Muscle layer of colon (tissue), 2 donors: ENCODE results near the gene ADGRA3.

Experiments
- H3K27ac ChIP-seq: one replicate; pipeline ENCODE4 v1.7.0; 2013; ENCODE audit warnings: low read depth, mild to moderate bottlenecking, low read length, moderate library complexity
- H3K27me3 ChIP-seq, 2 donors: one replicate each; pipeline ENCODE4 v1.7.0; 2013; ENCODE audit warnings: low read length in 2 of 2, mild to moderate bottlenecking in 2 of 2; ENCODE audit not compliant: insufficient read depth in 2 of 2, control insufficient read depth in 1 of 2
- H3K36me3 ChIP-seq: one replicate; pipeline ENCODE4 v1.7.0; 2013; ENCODE audit warnings: mild to moderate bottlenecking, low read length; ENCODE audit not compliant: insufficient read depth
- H3K4me1 ChIP-seq: one replicate; pipeline ENCODE4 v1.7.0; 2013; ENCODE audit warnings: mild to moderate bottlenecking, low read length; ENCODE audit not compliant: insufficient read depth
- H3K4me3 ChIP-seq, 2 donors: one replicate each; pipeline ENCODE4 v1.7.0; 2013; ENCODE audit warnings: low read length in 2 of 2, low read depth in 1 of 2, mild to moderate bottlenecking in 1 of 2, moderate library complexity in 1 of 2
- H3K9ac ChIP-seq: one replicate; pipeline ENCODE4 v1.7.0; 2013; ENCODE audit warnings: low read length
- H3K9me3 ChIP-seq: one replicate; pipeline ENCODE4 v1.7.0; 2013; ENCODE audit warnings: mild to moderate bottlenecking, low read length
- donor health status: abdominal sarcoma.
- donor health status: Adenocarcinoma of cecum.

ADGRA3 gene

DNA sequence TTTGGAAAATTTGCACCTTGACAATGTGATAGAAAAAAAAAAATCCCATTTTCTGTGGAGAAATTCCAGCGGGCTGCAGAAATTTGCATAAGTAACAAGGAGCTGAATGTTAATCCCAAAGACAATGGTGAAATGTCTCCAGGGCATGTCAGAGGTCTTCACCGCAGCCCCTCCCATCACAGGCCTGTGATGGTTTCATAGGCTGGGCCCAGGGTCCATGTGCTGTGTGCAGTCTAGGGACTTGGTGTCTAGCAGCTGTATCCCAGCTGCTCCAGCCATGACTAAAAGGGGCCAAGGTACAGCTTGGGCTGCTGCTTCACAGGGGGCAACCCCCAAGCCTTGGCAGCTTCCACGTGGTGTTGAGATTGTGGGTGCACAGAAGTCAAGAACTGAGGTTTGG lies 85.2 kb downstream of the ADGRA3 start:
- Histone ChIP-seq H3K9me3 (no peaks in the 10 kb centered on the region), H3K27me3 (no peaks in the 10 kb centered on the region), H3K36me3 (peaks cover 5% of the 10 kb centered on the region), H3K27ac (no peak overlapping the region), H3K4me1 (no peaks in the 10 kb centered on the region), H3K4me3 (no peak overlapping the region), H3K9ac (no peak overlapping the region)

DNA sequence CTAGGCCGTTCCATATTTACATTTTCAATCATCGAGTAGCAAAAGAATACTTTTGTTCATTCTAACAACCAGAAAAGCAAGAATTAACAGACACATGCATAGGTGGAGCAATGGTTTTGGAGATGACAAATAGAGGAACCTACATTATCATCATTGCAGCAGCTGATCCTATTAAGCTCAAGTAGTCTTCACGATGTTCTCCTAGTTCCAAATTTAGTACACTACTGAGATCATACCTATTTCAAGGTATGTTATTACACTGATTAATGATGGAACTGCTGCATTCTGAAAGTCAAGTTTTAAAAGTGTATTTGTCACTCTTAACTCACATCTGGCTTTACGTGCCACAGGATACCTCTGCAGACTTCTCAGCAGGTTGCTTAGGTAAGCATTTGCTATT lies 87.4 kb downstream of the ADGRA3 start:
- peaks cover 5% of the 10 kb centered on the region for H3K36me3 ChIP-seq
- H3K4me1 ChIP-seq = no peaks in the 10 kb centered on the region
- H3K9ac ChIP-seq = no peak overlapping the region
- no peaks in the 10 kb centered on the region for H3K27me3 ChIP-seq
- no peak overlapping the region for H3K27ac ChIP-seq
- H3K9me3 ChIP-seq = no peaks in the 10 kb centered on the region
- no peak overlapping the region for H3K4me3 ChIP-seq

DNA sequence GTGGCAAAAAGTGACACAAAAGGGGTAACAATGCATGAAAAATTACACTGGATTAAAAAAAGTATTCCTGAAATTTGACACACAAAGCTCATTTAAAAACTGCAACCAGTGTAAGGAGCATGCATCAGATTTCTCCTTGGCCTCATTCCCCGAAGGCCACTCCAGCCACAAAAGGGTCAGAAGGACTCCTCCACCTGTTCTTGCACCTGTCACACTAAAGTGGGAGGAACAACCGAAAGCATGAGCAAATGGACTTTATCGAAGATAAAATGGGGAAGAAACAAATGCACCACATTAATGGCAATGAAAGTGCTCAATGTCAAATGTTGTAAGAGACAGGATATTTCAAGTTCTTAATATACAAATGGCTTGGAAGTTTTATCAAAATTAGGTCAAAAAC lies 88.2 kb downstream of the ADGRA3 start:
- Histone ChIP-seq H3K27me3 (no peaks in the 10 kb centered on the region), H3K9me3 (no peaks in the 10 kb centered on the region), H3K36me3 (peaks cover 5% of the 10 kb centered on the region), H3K9ac (no peak overlapping the region), H3K4me3 (no peak overlapping the region), H3K27ac (no peak overlapping the region), H3K4me1 (no peaks in the 10 kb centered on the region)

DNA sequence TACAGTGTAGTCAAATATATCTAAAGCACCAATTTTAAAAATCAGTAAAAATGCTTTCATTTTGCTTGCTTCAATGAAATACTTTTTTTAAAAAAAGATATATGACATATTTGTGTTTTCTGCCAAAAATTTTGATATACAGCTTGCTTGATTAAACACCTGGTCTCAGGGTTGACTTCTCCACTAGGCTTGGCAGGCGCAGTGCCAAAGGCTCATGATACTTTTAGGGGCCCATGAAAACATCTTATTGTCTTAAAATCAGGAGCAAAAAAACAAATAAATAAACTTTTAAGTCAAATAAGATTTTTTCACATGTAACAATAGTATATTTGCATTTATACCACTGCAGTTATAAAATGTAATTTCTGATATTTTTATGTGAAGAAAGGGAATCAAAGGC lies 95.6 kb downstream of the ADGRA3 start:
- no peak overlapping the region for H3K4me3 ChIP-seq
- no peaks in the 10 kb centered on the region for H3K27me3 ChIP-seq
- H3K9me3 ChIP-seq = no peaks in the 10 kb centered on the region
- H3K9ac ChIP-seq = no peak overlapping the region
- H3K36me3 ChIP-seq = peaks cover 8% of the 10 kb centered on the region
- H3K4me1 ChIP-seq = no peaks in the 10 kb centered on the region
- H3K27ac ChIP-seq = no peak overlapping the region

DNA sequence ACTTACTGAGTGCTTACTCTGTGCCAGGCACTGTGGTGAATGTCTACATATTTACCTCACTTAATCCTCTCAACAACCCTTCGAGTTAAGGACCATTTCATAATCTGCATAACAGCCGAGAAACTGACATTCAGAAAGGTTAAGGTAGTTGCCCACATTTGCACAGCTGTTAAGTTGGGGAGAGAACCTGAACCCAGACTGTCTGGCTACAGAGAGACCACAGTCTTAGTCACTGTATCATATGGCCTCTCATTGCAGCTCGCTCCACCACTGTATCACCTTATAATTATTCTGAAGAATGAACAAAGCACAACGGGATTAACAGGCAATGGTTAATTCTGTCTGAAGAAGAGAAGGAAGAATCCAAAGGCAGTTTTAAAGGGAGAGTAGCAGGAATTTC lies 98.5 kb downstream of the ADGRA3 start:
- Histone ChIP-seq H3K4me1 (no peaks in the 10 kb centered on the region), H3K27ac (no peak overlapping the region), H3K4me3 (no peak overlapping the region), H3K36me3 (peaks cover 12% of the 10 kb centered on the region), H3K27me3 (no peaks in the 10 kb centered on the region), H3K9me3 (no peaks in the 10 kb centered on the region), H3K9ac (no peak overlapping the region)

DNA sequence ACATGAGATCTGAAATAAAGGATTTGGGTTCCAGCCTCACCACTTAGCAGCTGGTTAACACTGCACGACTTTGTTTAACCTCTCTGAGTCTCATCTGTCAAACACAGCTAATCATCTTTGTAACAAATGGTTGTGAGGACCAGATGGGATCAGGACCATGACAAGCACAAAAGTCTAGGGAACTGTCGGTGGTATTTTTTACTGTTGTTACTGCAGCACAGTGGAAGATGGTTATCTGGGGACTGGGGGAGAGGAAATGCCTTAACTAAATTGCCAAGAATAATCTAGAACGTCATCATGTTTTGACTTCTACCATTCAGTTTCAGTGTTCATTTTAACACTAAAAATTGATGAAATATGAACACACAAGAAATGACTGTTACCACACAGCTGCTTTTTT lies 99.5 kb downstream of the ADGRA3 start:
- no peak overlapping the region for H3K27ac ChIP-seq
- no peaks in the 10 kb centered on the region for H3K9me3 ChIP-seq
- H3K9ac ChIP-seq = no peak overlapping the region
- no peak overlapping the region for H3K4me3 ChIP-seq
- no peaks in the 10 kb centered on the region for H3K4me1 ChIP-seq
- no peaks in the 10 kb centered on the region for H3K27me3 ChIP-seq
- peaks cover 12% of the 10 kb centered on the region for H3K36me3 ChIP-seq

DNA sequence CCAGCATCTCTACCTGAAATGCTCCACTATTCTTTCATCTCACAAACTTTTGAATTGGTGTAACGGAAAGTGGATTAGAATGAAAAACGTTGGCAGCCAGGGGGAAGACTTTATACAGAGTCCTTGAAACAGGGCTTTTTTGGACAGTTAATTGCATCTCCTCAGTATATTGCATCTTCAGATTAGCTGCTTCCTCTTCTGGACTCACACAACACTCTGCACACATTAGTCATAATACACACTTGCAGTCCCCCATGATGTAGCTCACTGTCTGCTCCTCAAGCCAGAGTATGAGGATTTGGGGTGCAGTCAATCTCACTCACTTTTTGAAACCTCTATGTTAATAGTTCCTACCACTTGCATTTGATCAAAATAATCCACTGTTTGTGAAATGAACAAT lies 101.0 kb downstream of the ADGRA3 start:
- no peak overlapping the region for H3K9ac ChIP-seq

DNA sequence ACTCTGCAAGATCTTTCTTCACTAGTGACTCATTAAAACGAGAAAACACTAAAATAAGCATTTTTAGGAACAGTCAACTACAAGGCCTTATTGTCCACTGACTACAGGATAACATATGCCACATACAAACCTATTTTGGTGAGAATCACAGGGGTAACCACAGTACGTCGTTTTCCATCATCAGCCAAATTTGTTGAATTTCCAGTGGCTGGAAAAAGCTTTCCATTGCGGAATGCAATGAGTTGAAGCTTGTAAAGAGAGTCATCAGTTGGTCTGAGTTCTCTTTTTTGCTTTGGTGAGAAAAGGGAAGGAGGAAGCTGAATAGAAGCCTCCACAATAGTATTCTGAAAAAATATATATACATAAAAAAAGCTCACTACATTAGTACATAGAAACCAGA lies 102.4 kb downstream of the ADGRA3 start:
- H3K4me1 ChIP-seq = no peaks in the 10 kb centered on the region
- H3K9me3 ChIP-seq = no peaks in the 10 kb centered on the region
- no peak overlapping the region for H3K27ac ChIP-seq
- no peaks in the 10 kb centered on the region for H3K27me3 ChIP-seq
- H3K36me3 ChIP-seq = peaks cover 9% of the 10 kb centered on the region
- no peak overlapping the region for H3K4me3 ChIP-seq
- H3K9ac ChIP-seq = no peak overlapping the region

More for the DNA sequence above, 101.0 kb downstream of the ADGRA3 start:
- no peak overlapping the region for H3K4me3 ChIP-seq
- H3K9me3 ChIP-seq = no peaks in the 10 kb centered on the region
- H3K27me3 ChIP-seq = no peaks in the 10 kb centered on the region
- H3K27ac ChIP-seq = no peak overlapping the region
- no peaks in the 10 kb centered on the region for H3K4me1 ChIP-seq
- H3K36me3 ChIP-seq = peaks cover 12% of the 10 kb centered on the region

DNA sequence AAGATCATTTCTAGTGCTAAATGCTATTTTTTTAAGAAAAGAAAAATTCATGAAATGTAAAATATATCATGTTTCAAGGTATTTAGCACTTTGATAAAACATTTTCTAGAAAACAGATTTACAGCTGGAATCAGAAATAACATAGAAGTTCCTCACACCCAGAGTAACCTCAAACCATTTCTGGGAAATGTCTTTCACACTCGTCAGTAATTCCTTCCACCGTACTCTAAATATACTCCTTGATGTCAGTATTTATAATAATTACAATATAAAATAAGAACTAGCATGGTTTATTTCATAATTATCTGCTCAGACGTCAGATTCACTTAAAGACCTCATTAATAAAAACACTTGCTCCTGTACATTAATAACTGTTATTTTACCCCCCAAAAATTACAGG lies 103.9 kb downstream of the ADGRA3 start:
- Histone ChIP-seq H3K27ac (no peak overlapping the region), H3K9me3 (no peaks in the 10 kb centered on the region), H3K36me3 (peaks cover 4% of the 10 kb centered on the region), H3K9ac (no peak overlapping the region), H3K4me1 (no peaks in the 10 kb centered on the region), H3K4me3 (no peak overlapping the region), H3K27me3 (no peaks in the 10 kb centered on the region)

DNA sequence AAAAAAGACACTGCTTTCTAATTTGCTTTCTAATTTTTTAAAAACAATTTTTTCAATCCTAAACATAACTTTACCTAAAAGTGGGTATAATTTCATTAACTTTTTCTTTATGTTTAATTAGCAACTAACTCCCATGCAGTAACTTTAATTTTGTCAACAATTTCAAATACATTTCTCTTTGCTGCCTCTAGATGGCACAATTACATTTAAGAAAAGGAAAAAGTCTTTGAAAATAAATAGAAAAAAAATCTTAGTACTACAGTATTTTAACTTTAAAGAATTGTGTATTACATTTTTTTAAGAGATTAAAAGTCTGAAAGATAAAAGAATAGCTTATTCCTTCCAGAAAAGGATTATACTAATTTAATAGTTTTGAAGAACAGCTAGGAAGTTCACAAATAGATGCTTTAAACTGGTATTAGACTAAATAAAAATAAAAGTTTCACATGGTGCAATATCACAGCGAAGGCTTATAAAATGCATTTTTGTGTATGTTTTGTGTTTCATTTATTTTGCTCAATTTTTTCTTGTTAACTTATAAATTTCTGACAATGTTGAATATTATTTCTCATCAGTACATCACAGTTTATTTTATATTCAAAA lies 105.1 kb downstream of the ADGRA3 start:
- Histone ChIP-seq H3K4me3 (no peak overlapping the region), H3K27me3 (no peaks in the 10 kb centered on the region), H3K36me3 (peaks cover 13% of the 10 kb centered on the region), H3K9ac (no peak overlapping the region), H3K27ac (no peak overlapping the region), H3K4me1 (no peaks in the 10 kb centered on the region), H3K9me3 (no peaks in the 10 kb centered on the region)

DNA sequence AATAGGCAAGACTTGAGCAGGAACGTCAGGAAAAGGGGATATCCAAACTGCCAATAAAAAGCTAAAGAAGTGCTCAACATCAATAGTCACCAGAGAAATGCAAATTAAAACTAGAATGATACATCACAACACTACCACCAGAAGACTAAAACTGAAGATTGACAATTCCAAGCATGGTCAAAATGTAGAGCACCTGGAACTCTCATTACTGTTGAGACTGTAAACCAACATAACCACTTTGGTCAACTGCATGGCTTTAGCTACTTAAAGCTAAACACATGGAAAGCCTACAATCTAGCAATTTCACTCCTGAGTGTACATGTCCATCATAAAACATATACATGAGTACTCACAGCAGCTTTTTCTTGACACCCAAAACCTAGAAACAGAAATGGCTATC lies 107.4 kb downstream of the ADGRA3 start:
- no peaks in the 10 kb centered on the region for H3K27me3 ChIP-seq
- no peak overlapping the region for H3K9ac ChIP-seq
- H3K4me1 ChIP-seq = no peaks in the 10 kb centered on the region
- H3K27ac ChIP-seq = no peak overlapping the region
- H3K36me3 ChIP-seq = peaks cover 14% of the 10 kb centered on the region
- H3K4me3 ChIP-seq = no peak overlapping the region
- H3K9me3 ChIP-seq = no peaks in the 10 kb centered on the region

DNA sequence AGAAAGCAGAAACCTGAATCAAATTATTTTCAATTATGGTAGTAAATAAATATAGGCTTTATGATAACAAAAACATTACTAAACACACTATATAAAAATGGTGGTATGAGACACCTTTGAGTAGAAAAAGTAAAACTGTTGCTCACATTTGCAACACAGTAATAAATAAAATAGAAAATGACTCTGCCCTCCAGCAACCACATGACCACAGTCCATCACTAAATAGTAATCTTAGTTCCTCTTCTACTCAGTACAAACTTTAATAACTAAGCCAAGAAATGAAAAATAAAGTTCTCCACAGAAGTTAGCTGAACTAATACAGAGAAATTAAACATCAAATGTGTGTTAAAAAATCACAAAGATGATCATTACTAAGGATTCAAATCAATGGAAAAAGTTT lies 108.5 kb downstream of the ADGRA3 start:
- Histone ChIP-seq H3K4me1 (no peaks in the 10 kb centered on the region), H3K9ac (no peak overlapping the region), H3K36me3 (peaks cover 16% of the 10 kb centered on the region), H3K27me3 (no peaks in the 10 kb centered on the region), H3K27ac (no peak overlapping the region), H3K9me3 (no peaks in the 10 kb centered on the region), H3K4me3 (no peak overlapping the region)
